Amygdala (tissue), 56 donors: ENCODE results near the gene FAM180A.

ENCODE experiments used
- DNase-seq, 56 donors: peaks; one replicate each; lab custom pipeline; 2025; lab: John Stamatoyannopoulos, UW

The FAM180A gene

GRCh38 chr7:135772639-135773222, 24.1 kb upstream of the FAM180A start:
- DNase-seq = no peak

GRCh38 chr7:135771961-135772638, 23.5 kb upstream of the FAM180A start:
- no peak for DNase-seq

- no peak for DNase-seq
Measured at GRCh38 chr7:135771051-135771450, 22.4 kb upstream of the FAM180A start.

- no peak for DNase-seq
Measured at GRCh38 chr7:135770139-135770710, 21.6 kb upstream of the FAM180A start.

GRCh38 chr7:135769005-135769802, 20.6 kb upstream of the FAM180A start:
- peak in 35 of 56 donors; percentile 6 to 66 (median 31) for DNase-seq

GRCh38 chr7:135768467-135768866, 19.9 kb upstream of the FAM180A start:
- DNase-seq = no peak

- DNase-seq = no peak
Measured at GRCh38 chr7:135768064-135768463, 19.5 kb upstream of the FAM180A start.

GRCh38 chr7:135763261-135763660, 14.6 kb upstream of the FAM180A start:
- no peak for DNase-seq

GRCh38 chr7:135761751-135762488, 13.3 kb upstream of the FAM180A start:
- peak in 5 of 56 donors; percentile 7 to 39 (median 16) for DNase-seq

GRCh38 chr7:135759532-135759931, 10.9 kb upstream of the FAM180A start:
- DNase-seq = no peak

- peak in 2 of 56 donors; percentile 23 to 36 for DNase-seq
Measured at GRCh38 chr7:135758531-135758932, 9.9 kb upstream of the FAM180A start.

GRCh38 chr7:135757719-135758411, 9.3 kb upstream of the FAM180A start:
- DNase-seq = peak in 2 of 56 donors; percentile 2 to 11

GRCh38 chr7:135756191-135756590, 7.6 kb upstream of the FAM180A start:
- no peak for DNase-seq

- DNase-seq = no peak
Measured at GRCh38 chr7:135755351-135755753, 6.7 kb upstream of the FAM180A start.

- DNase-seq = no peak
Measured at GRCh38 chr7:135753616-135754413, 5.2 kb upstream of the FAM180A start.

GRCh38 chr7:135747366-135747765, 1.2 kb downstream of the FAM180A start:
- no peak for DNase-seq

- DNase-seq = no peak
Measured at GRCh38 chr7:135745703-135746312, 2.8 kb downstream of the FAM180A start.

- DNase-seq = no peak
Measured at GRCh38 chr7:135744938-135745702, 3.5 kb downstream of the FAM180A start.
